Dermis microvascular lymphatic vessel endothelial cell (primary cell): ENCODE data around the gene KCNAB2. TPM values are rescaled to one million over a fixed set of nuclear protein-coding genes. Genes with fewer than 3 reads are reported as not detected.

Experiments used
- DNase-seq, 2 donors: peaks; one replicate each; pipeline versions ENCODE4 v3.0.0 to v3.0.0-alpha.2; 2010; ENCODE audit warnings: low read depth in 2 of 2
- total RNA-seq: library from RNA; depleted of rRNA; stranded (reverse); fragments of >200 nt; gene quantifications from 2 replicates; pipeline ENCODE4 v1.2.1, GENCODE V29; 2014

KCNAB2 gene
- total RNA-seq, 1 donor from 2014 or later = 1.4 TPM

- DNase-seq = no peak
Measured at GRCh38 chr1:6107409-6108356, 62.0 kb downstream of the KCNAB2 start.

- DNase-seq = no peak
Measured at GRCh38 chr1:6108476-6108875, 62.8 kb downstream of the KCNAB2 start.

GRCh38 chr1:6108937-6109614, 63.4 kb downstream of the KCNAB2 start:
- DNase-seq = peak; percentile 25 to 66

- no peak for DNase-seq
Measured at GRCh38 chr1:6109688-6110087, 64.0 kb downstream of the KCNAB2 start.

- DNase-seq = no peak
Measured at GRCh38 chr1:6110326-6110725, 64.6 kb downstream of the KCNAB2 start.

GRCh38 chr1:6111571-6111970, 65.9 kb downstream of the KCNAB2 start:
- no peak for DNase-seq

GRCh38 chr1:6111991-6112689, 66.5 kb downstream of the KCNAB2 start:
- no peak for DNase-seq

- no peak for DNase-seq
Measured at GRCh38 chr1:6112690-6113005, 67.0 kb downstream of the KCNAB2 start.

- DNase-seq = no peak
Measured at GRCh38 chr1:6113116-6113515, 67.4 kb downstream of the KCNAB2 start.

- DNase-seq = no peak
Measured at GRCh38 chr1:6113745-6114144, 68.1 kb downstream of the KCNAB2 start.

- peak in 1 of 2 donors; percentile 43 for DNase-seq
Measured at GRCh38 chr1:6116137-6116536, 70.4 kb downstream of the KCNAB2 start.

GRCh38 chr1:6117064-6117463, 71.4 kb downstream of the KCNAB2 start:
- no peak for DNase-seq

- DNase-seq = no peak
Measured at GRCh38 chr1:6117624-6118023, 71.9 kb downstream of the KCNAB2 start.

- no peak for DNase-seq
Measured at GRCh38 chr1:6118415-6118814, 72.7 kb downstream of the KCNAB2 start.

- DNase-seq = no peak
Measured at GRCh38 chr1:6121021-6121421, 75.3 kb downstream of the KCNAB2 start.

- DNase-seq = no peak
Measured at GRCh38 chr1:6121651-6122370, 76.1 kb downstream of the KCNAB2 start.

GRCh38 chr1:6123083-6123482, 77.4 kb downstream of the KCNAB2 start:
- no peak for DNase-seq

GRCh38 chr1:6123816-6124215, 78.1 kb downstream of the KCNAB2 start:
- no peak for DNase-seq

GRCh38 chr1:6124341-6124740, 78.7 kb downstream of the KCNAB2 start:
- DNase-seq = no peak

GRCh38 chr1:6124746-6125365, 79.2 kb downstream of the KCNAB2 start:
- DNase-seq = no peak

- no peak for DNase-seq
Measured at GRCh38 chr1:6125366-6125765, 79.7 kb downstream of the KCNAB2 start.
